HG03045 (cell line): ENCODE data around the gene GUCY1A1.
"Not testable (repeated sequence)": the region's sequence is repeated elsewhere in the genome, so short reads cannot be mapped to it uniquely, and the experiment has no call there.

Experiments used
- ATAC-seq: cut with Tn5 transposase; IDR thresholded peaks from one replicate; pipeline ENCODE4 v1.9.1; 2021; ENCODE audit warnings: mild to moderate bottlenecking, moderate library complexity; ENCODE audit not compliant: unreplicated experiment

GUCY1A1 gene, protein sequence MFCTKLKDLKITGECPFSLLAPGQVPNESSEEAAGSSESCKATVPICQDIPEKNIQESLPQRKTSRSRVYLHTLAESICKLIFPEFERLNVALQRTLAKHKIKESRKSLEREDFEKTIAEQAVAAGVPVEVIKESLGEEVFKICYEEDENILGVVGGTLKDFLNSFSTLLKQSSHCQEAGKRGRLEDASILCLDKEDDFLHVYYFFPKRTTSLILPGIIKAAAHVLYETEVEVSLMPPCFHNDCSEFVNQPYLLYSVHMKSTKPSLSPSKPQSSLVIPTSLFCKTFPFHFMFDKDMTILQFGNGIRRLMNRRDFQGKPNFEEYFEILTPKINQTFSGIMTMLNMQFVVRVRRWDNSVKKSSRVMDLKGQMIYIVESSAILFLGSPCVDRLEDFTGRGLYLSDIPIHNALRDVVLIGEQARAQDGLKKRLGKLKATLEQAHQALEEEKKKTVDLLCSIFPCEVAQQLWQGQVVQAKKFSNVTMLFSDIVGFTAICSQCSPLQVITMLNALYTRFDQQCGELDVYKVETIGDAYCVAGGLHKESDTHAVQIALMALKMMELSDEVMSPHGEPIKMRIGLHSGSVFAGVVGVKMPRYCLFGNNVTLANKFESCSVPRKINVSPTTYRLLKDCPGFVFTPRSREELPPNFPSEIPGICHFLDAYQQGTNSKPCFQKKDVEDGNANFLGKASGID

DNA sequence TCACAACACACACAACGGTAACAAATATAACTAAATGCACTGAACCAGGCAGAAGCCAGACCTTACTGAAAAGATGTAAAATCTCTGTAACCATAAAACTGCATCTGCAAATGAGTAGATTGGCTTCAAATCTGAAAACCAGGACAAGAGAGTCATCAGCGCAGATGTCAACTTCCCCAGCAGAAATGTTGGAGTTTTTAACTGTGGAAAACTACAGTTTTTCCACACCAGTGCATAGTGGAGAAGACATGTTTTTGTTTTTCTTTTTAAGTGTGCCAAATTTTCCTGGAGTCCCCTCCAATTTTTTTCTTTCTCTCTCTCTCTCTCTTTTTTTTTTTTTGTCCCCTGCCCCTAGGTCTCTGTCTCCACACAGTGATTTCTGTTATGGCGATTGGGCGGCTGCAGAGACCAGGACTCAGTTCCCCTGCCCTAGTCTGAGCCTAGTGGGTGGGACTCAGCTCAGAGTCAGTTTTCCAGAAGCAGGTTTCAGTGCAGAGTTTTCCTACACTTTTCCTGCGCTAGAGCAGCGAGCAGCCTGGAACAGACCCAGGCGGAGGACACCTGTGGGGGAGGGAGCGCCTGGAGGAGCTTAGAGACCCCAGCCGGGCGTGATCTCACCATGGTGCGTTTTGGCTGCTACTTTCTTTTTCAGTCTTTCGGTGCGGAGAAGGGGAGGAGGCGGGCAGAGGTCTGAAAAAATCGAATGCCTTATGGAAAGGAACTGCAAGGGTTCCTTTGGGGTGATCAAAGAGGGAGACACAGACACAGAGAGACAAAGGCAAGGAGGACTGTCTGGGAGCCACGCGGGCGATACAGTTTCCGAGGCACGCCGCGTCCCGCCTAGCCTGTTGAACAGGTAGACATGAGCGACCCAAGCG, at the start of gene GUCY1A1:
TSS of gene GUCY1A1 (plus strand) at position 505 of the 878 bp plus-strand sequence. CDS start 30,020 bp downstream, outside the sequence.
- peak; percentile 40 for ATAC-seq

DNA sequence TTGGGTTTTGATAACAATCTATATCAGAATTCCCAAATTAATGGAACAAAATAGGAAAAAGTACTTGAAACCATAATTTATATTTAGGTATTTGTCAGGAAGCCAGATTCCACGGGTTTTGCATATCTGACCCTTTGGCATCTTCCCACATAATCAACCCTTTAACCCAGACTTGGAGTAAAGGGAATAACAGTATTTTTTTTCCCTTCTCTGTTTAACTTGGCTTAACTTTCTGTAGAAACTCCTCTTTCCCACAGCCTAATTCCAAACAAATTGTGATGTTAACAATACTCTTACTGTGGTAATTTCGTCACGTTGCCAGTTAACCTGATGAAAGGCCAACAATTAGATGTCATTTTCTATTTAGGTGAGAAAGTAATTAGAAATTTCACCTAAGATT, 49.4 kb upstream of the GUCY1A1 start:
- no peak for ATAC-seq

DNA sequence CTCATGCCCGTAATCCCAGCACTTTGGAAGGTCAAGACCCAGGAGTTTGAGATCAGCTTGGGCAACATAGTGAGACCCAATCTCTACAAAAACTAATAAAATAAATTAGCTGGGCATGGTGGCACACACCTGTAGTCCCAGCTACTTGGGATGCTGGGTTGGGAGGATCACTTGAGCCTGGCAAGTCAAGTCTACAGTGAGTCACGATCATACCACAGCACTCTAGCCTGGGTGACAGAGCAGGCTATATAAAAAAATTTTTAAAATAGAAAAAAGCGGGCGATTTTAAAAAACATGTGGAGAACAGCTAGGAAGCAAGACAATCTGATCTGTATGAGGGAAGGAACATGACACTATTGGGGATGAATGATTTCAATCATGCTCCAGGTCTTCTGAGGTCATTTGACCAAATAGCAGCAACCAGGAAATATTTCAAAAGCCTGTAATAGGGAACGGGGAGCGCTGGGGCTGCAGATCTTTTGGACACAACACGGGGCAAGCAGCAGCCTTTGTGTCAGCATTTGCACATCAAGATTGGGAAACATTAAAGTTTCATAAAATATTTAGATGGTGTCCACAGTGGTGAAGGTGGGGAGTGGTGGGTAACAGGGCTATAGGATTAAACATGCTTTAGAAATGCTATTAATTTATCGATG, 48.3 kb upstream of the GUCY1A1 start:
- ATAC-seq, result no peak

DNA sequence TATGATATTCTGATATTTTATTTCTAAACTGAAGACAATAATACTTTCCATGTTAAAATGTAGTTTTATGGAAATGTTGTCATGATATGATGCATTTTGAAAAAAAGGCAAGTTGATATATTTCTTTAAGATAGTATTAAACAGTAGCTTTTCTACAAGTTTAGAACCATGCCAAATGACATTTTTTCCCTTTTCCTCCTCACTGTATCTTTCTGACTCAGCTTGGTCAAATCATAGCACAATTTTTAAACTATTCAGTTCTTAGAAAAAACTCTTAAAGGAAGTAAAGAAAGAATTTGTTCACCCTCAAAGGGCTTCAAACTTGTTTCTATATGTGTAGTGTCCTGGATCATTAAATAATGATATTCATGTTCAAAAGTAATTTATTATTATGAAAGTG, 46.0 kb upstream of the GUCY1A1 start:
- ATAC-seq, result no peak

DNA sequence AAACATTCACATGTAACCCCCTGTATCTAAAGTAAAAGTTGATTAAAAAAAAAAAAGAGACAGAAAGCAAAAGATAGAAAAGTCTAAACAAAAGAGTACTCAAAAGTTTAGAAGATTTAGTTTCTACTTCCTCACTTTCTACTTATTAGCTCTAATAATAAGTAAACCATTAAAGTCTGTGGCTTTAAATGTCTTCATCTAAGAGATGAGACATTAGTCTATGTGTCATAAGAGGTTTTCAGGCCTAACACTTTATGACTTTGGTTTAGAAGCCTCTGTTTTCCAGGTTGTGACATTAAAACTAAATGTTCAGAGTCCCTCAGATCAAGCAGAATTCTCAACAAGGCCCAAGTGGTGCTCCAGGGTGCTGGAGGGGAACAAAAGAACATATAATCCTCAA, 42.2 kb upstream of the GUCY1A1 start:
- peak; percentile 67 for ATAC-seq

DNA sequence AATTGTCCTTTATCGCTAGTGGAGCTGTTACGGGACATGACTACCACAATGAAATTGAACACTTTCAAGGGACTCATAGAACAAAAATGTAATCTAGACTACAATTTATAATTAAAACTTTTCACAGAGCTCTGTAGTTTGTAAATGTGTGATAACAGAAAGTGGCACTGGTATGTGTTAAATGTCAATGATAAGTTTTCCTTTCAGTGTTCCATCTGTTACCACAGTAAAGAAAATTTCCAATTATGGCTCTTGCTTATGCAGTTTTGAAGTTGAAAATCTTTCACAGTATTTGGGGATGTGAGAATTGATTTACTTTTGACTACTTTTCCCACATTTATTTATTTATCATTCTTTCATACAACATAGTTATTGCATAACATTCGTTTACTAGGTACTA, 40.1 kb upstream of the GUCY1A1 start:
- ATAC-seq, result no peak

DNA sequence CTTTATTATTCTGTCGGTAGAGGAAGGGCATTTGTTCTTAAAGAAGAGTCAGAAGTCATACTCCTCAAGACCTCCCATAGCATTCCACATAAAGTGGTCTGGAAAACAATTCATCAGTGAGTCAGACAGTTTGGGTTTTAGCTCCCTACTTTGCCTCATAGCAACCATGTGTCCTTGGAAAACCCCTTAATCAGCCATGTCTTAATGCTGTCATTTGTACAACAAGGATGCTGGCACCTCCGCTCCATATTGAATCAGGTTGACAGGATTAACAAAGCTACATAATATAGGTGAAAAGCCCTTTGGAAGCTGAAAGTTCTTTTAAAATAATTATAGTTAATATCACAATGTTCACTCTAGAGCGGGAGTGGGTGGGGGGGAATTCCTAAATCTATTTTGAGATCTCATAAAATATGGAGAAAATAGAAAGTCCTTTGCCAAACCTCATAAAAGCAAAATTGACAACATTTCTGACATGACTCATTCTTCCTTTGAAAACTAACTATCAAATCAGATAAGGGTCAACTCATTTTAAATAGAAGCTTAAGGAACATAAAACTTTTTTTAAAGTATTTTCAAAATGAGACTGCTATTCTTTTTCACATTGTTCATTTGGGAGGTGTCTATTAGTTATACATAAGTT, 37.3 kb upstream of the GUCY1A1 start:
- ATAC-seq, result no peak

DNA sequence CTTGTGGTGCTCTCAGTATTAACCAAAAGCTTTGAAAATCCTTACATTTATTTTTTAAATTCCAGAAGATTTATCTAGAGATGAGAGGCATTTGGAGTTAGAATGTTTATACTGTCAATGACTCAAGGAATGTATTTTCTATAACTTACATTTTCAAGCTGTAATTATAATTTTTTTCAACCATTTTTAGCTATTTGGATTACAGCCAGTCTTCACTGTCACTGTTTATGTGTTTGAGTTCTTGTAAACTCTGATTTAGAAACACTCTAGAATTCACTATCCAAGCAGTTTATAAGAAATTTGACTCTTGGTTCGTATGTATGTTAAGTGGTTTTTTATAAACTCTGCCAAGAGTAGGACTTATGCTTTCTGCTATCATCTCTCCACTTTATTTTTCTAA, 36.7 kb upstream of the GUCY1A1 start:
- no peak for ATAC-seq

DNA sequence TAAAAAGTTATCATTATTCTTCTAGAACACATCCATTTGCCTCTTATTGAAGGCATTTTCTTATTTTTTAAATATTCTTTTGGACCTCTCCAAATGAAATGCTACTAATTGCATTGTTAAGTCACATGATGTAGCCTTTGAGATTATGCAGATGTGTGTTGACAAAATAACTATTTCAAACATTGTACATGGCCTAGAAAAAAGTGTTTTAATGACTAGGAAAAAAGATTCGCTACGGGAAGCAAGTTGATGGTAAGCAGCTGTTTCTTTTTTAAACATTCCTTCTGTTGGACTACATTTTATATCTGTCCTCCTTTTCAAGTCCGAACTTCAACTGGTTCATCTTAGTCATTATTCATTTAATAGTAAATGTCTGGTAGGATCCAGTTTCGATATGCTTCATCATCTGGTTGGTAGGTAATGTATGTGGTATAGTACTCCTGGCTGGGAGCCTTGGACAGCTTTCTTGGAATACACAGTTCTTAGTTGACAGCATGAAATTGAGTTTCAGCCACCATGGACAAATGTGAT, 34.3 kb upstream of the GUCY1A1 start:
- ATAC-seq, result no peak

DNA sequence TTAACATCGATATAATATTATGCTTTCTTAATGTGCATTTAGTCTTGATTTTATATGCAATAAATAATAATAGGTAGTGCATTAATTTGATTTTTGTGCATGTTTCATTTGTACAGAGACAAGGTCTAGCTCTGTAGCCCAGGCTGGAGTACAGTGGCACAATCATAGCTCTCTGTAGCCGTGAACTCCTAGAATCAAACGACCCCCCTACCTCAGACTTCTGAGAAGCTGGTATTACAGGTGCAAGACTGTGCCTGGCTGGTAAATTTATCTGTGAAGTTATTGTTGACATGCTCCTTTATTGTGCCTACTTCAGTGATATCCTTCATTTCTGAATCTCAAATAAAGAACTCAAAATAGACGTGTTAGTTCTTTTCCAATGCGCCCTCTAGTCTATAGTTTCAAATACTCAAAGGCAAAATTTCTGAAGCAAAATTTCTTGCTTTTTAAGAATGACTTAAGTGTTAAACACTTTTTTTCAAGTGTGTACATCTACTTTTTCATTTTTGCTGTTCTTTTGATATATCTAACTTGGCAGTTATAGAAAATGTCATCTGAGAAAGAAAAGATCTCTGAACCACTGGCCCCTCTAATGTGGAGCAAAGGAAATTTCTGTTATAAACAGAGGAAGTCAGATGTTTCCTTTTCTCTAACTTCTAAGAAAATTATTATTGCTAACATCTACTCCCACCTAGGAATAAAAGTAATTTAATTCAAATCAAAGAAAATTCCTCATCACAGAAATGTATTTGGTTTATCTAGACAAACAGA, 28.3 kb upstream of the GUCY1A1 start:
- ATAC-seq, result no peak

DNA sequence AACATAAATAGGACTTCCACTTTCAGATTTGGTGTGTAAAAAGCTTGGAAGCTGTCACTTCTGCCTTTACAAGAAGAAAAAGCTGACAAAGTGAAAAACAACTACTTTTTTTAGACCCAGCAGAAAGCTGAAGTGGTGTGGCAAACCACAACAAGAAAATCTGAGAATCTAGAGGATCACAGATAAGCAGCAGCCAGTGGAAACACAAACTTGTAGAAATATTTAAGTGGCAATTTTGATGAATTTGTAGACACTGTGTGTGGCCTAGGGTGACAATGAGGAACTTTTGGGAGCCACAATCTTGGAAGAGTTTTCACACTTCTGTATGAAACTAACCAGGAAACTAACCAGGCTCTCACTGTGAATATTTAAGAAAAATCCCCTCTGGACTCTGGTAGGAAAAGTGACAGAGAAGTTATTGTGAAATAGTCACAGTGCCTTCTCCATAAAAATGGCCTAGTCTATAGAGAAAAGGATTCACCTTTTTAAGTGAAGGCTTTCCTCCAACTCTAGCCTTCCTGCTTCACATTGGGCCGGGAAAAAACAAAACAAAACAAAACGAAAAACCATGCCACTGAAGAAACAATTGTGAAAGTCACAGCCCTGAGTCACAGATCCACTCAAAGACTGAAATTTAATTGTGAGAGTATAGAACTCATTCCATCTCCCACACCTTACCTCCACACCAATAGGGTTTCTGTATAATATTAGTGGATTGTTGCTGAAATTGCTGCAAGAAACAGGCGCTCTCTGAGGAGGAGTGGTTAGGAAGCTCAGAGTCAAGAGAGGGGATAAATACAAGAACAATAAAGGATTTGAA, 26.7 kb upstream of the GUCY1A1 start:
- ATAC-seq, result peak; percentile 80

DNA sequence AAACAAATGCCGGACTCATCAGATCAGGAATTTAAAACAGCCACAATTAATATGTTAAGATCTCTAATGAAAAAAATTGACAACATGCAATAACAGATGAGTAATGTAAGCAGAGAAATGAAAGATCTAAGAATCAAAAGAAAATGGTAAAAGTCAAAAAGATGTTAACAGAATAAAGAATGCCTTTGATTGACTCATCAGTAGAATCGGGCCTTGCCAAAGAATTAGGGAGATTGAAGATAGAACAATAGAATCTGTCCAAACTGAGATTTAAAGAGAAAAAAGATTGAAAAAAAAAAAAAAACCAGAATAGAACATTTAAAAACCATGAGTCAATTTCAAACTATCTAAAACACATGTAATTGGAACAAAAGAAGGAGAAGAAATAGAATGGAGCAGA, 25.9 kb upstream of the GUCY1A1 start:
- ATAC-seq, result no peak

DNA sequence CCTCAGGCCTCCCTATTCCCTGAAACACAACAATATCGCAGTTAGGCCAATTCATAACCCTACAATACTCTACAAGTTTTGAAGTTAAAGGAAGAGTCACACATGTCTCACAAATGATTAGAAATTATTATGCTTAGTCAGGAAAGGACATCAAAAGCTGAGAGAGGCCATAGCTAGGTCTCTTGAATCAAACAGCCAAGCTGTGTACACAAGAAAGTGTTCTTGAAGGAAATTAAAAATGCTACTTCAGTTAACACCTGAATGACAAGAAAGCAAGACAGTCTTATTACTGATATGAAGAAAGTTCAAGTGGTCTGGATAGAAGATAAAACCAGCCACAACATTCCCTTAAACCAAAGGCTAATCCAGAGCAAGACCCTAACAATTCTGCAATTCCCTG, 23.6 kb upstream of the GUCY1A1 start:
- no peak for ATAC-seq

DNA sequence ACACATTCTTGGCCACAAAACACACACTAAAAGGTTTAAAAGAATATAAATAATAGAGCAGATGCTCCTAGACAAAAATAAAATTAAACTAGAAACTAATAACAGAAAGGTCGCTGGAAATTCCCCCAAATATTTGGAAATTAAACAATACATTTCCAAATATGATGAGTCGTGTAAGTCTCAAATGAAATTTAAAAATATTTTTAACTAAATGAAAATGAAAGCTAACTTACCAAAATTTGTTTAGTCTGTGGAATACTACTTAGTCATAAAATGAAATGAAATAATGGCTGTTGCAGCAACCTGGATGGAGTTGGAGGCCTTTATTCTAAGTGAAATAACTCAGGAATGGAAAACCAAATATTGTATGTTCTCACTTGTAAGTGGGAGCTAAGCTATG, 20.6 kb upstream of the GUCY1A1 start:
- no peak for ATAC-seq

DNA sequence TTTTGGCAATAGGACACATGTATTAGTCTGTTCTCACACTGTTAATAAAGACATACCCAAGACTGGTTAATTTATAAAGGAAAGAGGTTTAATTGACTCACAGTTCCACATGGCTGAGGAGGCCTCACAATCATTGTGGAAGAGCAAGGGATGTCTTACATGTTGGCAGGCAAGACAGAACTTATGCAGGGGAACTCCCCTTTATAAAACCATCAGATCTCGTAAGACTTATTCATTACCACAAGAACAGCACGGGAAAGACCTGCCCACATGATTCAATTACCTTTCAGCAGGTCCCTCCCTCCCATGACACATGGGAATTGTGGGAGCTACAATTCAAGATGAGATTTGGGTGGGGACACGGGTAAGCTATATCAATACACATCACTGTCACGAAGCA, 15.9 kb upstream of the GUCY1A1 start:
- not testable (repeated sequence) for ATAC-seq

DNA sequence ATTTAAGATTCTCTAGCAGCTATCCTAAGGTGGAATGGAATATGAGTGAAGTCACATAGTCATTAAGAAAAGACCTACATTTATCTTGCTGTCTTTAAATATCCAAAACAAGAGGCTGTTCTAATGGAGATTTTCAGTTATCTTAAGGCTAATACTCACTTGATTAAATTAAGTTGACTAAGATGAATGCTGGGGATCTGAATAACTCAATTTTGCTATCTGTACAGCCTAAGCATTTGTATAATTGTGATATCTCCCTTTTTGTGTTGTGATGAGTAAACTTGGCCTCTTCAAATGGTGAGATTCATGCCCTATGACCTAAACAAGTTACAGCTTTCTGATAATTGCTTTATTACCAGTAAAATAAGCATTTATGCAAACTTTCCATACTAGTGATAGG, 13.6 kb upstream of the GUCY1A1 start:
- ATAC-seq, result no peak

DNA sequence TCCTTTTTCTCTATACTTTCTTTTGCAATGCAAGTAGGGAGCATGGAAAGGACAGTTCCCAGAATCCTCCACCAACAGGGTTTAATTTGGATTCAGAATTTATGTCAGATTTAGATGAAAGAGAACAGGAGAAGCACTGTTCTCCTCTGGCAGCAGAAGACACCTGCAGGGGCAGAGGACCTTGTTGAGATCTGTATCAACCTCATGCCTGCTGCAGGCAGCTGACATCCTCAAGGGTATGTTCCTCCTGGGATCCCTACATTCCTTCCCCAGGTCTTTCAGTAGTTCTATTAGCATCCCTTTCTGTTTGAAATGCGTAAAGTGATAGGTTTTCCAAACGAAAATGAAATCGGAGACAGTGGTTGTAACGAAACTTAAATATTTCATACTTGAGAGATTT, 10.6 kb upstream of the GUCY1A1 start:
- ATAC-seq, result no peak

DNA sequence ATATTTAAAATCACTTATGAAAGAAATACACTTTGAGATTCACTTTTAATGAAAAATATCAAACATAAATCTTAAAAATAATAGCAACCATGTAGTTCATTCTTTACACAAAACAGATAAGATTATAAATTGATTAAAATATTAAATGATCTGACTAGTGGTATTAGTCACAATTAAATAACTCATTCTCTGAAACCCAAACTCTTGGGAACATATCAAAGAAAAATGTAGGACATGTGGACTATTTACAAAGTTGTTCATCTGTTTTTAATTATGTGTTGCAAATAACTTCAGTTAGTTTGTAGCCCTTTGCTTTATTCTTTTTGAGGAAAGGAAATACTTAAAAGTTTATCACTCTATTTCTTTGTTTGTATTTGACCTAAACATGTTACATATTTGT, 9.5 kb upstream of the GUCY1A1 start:
- no peak for ATAC-seq
